SK-N-SH (cell line): ENCODE data around the gene SHISA5. TPM values are rescaled to one million over a fixed set of nuclear protein-coding genes. Genes with fewer than 3 reads are reported as not detected.

ENCODE experiments used
- CTCF ChIA-PET: fragments of 300-600, 350-600 bp; formaldehyde crosslinking; extraction: SDS; loops from one replicate; lab custom pipeline; 2021; lab: Yijun Ruan, JAX
- POLR2A ChIA-PET: fragments of 350-600 bp; sonication (Branson Sonifier 250); formaldehyde crosslinking; extraction: SDS; loops from one replicate; lab custom pipeline; 2020; ENCODE audit warnings: antibody characterized with exemption, inconsistent platforms; lab: Yijun Ruan, JAX
- DNase-seq: peaks from one replicate; pipeline ENCODE4 v3.0.0; 2012
- H2AFZ ChIP-seq: fragments of 200-600 bp; sonication (generic); 2 replicates; pipeline ENCODE4 v1.8.1; 2016; ENCODE audit warnings: antibody characterized with exemption, mild to moderate bottlenecking, low read depth
- H3F3A ChIP-seq: fragments of 200-600 bp; sonication (generic); replicated peaks from 2 replicates; pipeline ENCODE3; 2016; ENCODE audit warnings: antibody characterized with exemption, mild to moderate bottlenecking; ENCODE audit not compliant: insufficient read depth
- H3K27ac ChIP-seq, 2 experiments: fragments of 200-500 bp in 1 of 2; fragments of 200-600 bp in 1 of 2; sonication (Bioruptor generic) in 1 of 2; sonication (generic), shearing (Covaris generic) in 1 of 2; 2 replicates each; pipeline versions ENCODE4 v1.5.1 to v1.6.1; 2014 to 2016; ENCODE audit warnings: low read depth in 2 of 2, inconsistent platforms in 1 of 2, low read length in 1 of 2, mild to moderate bottlenecking in 1 of 2, mixed read lengths in 1 of 2
- H3K27me3 ChIP-seq: fragments of 200-600 bp; sonication (generic), shearing (Covaris generic); 2 replicates; pipeline ENCODE4 v1.6.1; 2016; ENCODE audit warnings: mixed run types; ENCODE audit not compliant: insufficient read depth
- H3K36me3 ChIP-seq, 2 experiments: fragments of 200-500 bp in 1 of 2; fragments of 200-600 bp in 1 of 2; sonication (Bioruptor generic) in 1 of 2; sonication (generic) in 1 of 2; replicated peaks in 1 of 2; 2 replicates each; pipeline versions ENCODE3 to v1.5.1; 2014 to 2016; ENCODE audit warnings: low read length in 1 of 2, mild to moderate bottlenecking in 1 of 2; ENCODE audit not compliant: insufficient read depth in 2 of 2, control insufficient read depth in 1 of 2
- H3K4me1 ChIP-seq, 2 experiments: fragments of 200-500 bp in 1 of 2; fragments of 200-600 bp in 1 of 2; sonication (Bioruptor generic) in 1 of 2; sonication (generic), shearing (Covaris generic) in 1 of 2; 2 replicates each; pipeline versions ENCODE4 v1.5.1 to v1.6.1; 2014 to 2016; ENCODE audit warnings: low read depth in 1 of 2, low read length in 1 of 2, mixed run types in 1 of 2; ENCODE audit not compliant: insufficient read depth in 2 of 2, control insufficient read depth in 1 of 2
- H3K4me2 ChIP-seq: fragments of 200-600 bp; sonication (generic), shearing (Covaris generic); 2 replicates; pipeline ENCODE4 v1.6.1; 2017; ENCODE audit warnings: mixed run types
- H3K4me3 ChIP-seq, 2 experiments: fragments of 200-500 bp in 1 of 2; fragments of 200-600 bp in 1 of 2; sonication (Bioruptor generic) in 1 of 2; sonication (generic), shearing (Covaris generic) in 1 of 2; 2 replicates each; pipeline versions ENCODE4 v1.5.1 to v1.8.1; 2014 to 2016; ENCODE audit warnings: low read depth in 2 of 2, inconsistent platforms in 1 of 2, low read length in 1 of 2, mild to moderate bottlenecking in 1 of 2, mixed read lengths in 1 of 2, moderate library complexity in 1 of 2
- H3K79me2 ChIP-seq: fragments of 200-600 bp; sonication (generic); 2 replicates; pipeline ENCODE4 v1.8.1; 2017; ENCODE audit warnings: mild to moderate bottlenecking; ENCODE audit not compliant: insufficient read depth
- H3K9ac ChIP-seq: fragments of 200-600 bp; sonication (generic); 2 replicates; pipeline ENCODE4 v1.6.1; 2017; ENCODE audit warnings: mixed run types
- H3K9me2 ChIP-seq: fragments of 200-600 bp; sonication (generic); 2 replicates; pipeline ENCODE4 v1.6.1; 2017; ENCODE audit warnings: mixed run types
- H3K9me3 ChIP-seq: fragments of 200-600 bp; sonication (generic); 2 replicates; pipeline ENCODE4 v1.6.1; 2017; ENCODE audit warnings: mixed run types, mild to moderate bottlenecking, moderate library complexity
- H4K20me1 ChIP-seq: fragments of 200-600 bp; sonication (generic); 2 replicates; pipeline ENCODE4 v1.6.1; 2017; ENCODE audit warnings: mild to moderate bottlenecking, mixed run types; ENCODE audit not compliant: insufficient read depth
- CHD2 ChIP-seq: fragments of 150-350 bp; IDR thresholded peaks from 2 replicates; pipeline ENCODE4 v1.6.1; 2018; ENCODE audit warnings: low read length; ENCODE audit not compliant: partially characterized antibody
- FOXJ3 ChIP-seq: sonication (generic); formaldehyde crosslinking; IDR thresholded peaks from 2 replicates; pipeline ENCODE4 v1.5.1; 2020; ENCODE audit warnings: mild to moderate bottlenecking, missing genetic modification reagents
- MEF2A ChIP-seq: IDR thresholded peaks from 2 replicates; pipeline ENCODE4 v1.4.0; 2012; ENCODE audit warnings: low read depth, borderline replicate concordance
- NFIC ChIP-seq: IDR thresholded peaks from 2 replicates; pipeline ENCODE4 v1.4.0; 2012; ENCODE audit warnings: borderline replicate concordance
- POLR2AphosphoS5 ChIP-seq: IDR thresholded peaks from 2 replicates; pipeline ENCODE4 v1.6.1; 2012; ENCODE audit warnings: low read depth, low read length
- RXRA ChIP-seq: IDR thresholded peaks from 2 replicates; pipeline ENCODE4 v1.4.0; 2012; ENCODE audit warnings: low read depth, mild to moderate bottlenecking, borderline replicate concordance
- SIN3A ChIP-seq: IDR thresholded peaks from 2 replicates; pipeline ENCODE4 v1.6.1; 2012; ENCODE audit warnings: low read depth, mild to moderate bottlenecking, low read length, moderate library complexity, borderline replicate concordance
- SMC3 ChIP-seq: IDR thresholded peaks from 2 replicates; pipeline ENCODE4 v1.6.1; 2012; ENCODE audit warnings: low read depth, low read length, improper control_type of control experiment
- TAF1 ChIP-seq: IDR thresholded peaks from 2 replicates; pipeline ENCODE4 v1.6.1; 2012; ENCODE audit warnings: low read depth, mild to moderate bottlenecking, low read length, moderate library complexity, borderline replicate concordance
- WGBS: methylation state at CpG from one replicate; pipeline ENCODE4 v1.1.6; 2017; ENCODE audit warnings: low lambda C conversion rate; 5-methylcytosine and 5-hydroxymethylcytosine counted together
- polyA plus RNA-seq, 3 experiments: library from polyadenylated mRNA; depleted of rRNA; stranded (reverse); fragments of >200 nt; gene quantifications; 2 replicates each; pipeline ENCODE4 v1.2.3, GENCODE V29; 2012

Gene SHISA5
- polyA plus RNA-seq, 1 of the 3 experiments (the other 2 are of a cell fraction), result 194 TPM

- Histone ChIP-seq H3K79me2 (peaks cover 41% of the 10 kb centered on the region), H3K36me3 (peaks cover 4 to 22% of the 10 kb centered on the region in 2 experiments), H3K27ac (peak overlapping the region; percentile 54 to 89; a peak in 3 of 4 replicates), H3K4me2 (peak overlapping the region; percentile 99), H3K9me2 (no peaks in the 10 kb centered on the region), H3K4me1 (peaks cover 7 to 49% of the 10 kb centered on the region in 2 experiments; a peak in 2 of 4 replicates), H3K4me3 (peak overlapping the region; percentile 73 to 79), H3K27me3 (no peaks in the 10 kb centered on the region), H3K9ac (peak overlapping the region; percentile 84), H3K9me3 (no peaks in the 10 kb centered on the region), H3F3A (no peaks in the 10 kb centered on the region), H4K20me1 (no peaks in the 10 kb centered on the region), H2AFZ (peak overlapping the region; percentile 63; the same call in 1 of the 2 replicates)
- ChIA-PET CTCF (interaction anchor here (0.9 to 13.2 kb wide), 7 partner anchors 10 to 235 kb away, joined by 3 to 399 read pairs (median 6); partner anchors contain the start of genes CCDC51 and TMA7), POLR2A (interaction anchor here (0.8 to 1.7 kb wide), 5 partner anchors 10 to 179 kb away, joined by 3 to 11 read pairs (median 4); partner anchors contain the start of genes CCDC51 and TMA7)
- DNase-seq, result peak; percentile 93
- WGBS, result 4% methylated on average over 12 of the region's 86 CpGs
- TF ChIP-seq MEF2A (no peak), TAF1 (no peak), FOXJ3 (no peak), NFIC (no peak), SMC3 (no peak)
Measured at GRCh38 chr3:48429317-48429959, 74.5 kb downstream of the SHISA5 start.

- Histone ChIP-seq H3K79me2 (peaks cover 46% of the 10 kb centered on the region), H2AFZ (peak overlapping the region; percentile 63; the same call in 1 of the 2 replicates), H3F3A (no peaks in the 10 kb centered on the region), H3K4me2 (peak overlapping the region; percentile 99), H3K36me3 (peaks cover 4 to 18% of the 10 kb centered on the region in 2 experiments), H4K20me1 (no peaks in the 10 kb centered on the region), H3K4me1 (peaks cover 7 to 49% of the 10 kb centered on the region in 2 experiments; a peak in 2 of 4 replicates), H3K27me3 (no peaks in the 10 kb centered on the region), H3K9me3 (no peaks in the 10 kb centered on the region), H3K27ac (peak overlapping the region; percentile 54 to 89; a peak in 3 of 4 replicates), H3K4me3 (peak overlapping the region; percentile 73 to 79), H3K9me2 (no peaks in the 10 kb centered on the region), H3K9ac (peak overlapping the region; percentile 84)
- no peak for TF ChIP-seq RXRA
- TF ChIP-seq POLR2AphosphoS5, result 0 out of 2 replicates have a peak, but pooled peaks have one; percentile 17
- TF ChIP-seq SIN3A, result no peak
- peak; percentile 12 for TF ChIP-seq CHD2
- CTCF ChIA-PET, result interaction anchor here (0.8 to 13.2 kb wide), 6 partner anchors 10 to 235 kb away, joined by 3 to 399 read pairs (median 5); partner anchors contain the start of genes CCDC51 and TMA7
- 0% methylated on average over 14 of the region's 60 CpGs for WGBS
- POLR2A ChIA-PET, result interaction anchor here (0.6 to 1.7 kb wide), 9 partner anchors 9 to 163 kb away, joined by 3 to 11 read pairs (median 4); partner anchors contain the start of genes ATRIP, CCDC51 and TMA7
- peak; percentile 89 for DNase-seq
Measured at GRCh38 chr3:48428572-48429316, 75.2 kb downstream of the SHISA5 start.
